HepG2 (cell line): ENCODE measurements around the gene NGB. TPM values are rescaled to one million over a fixed set of nuclear protein-coding genes. Genes with fewer than 3 reads are reported as not detected.

Source experiments
- ATAC-seq: fragments of 200-7000 bp; cut with Tn5 transposase; 3 replicates; pipeline ENCODE4 v1.9.1; 2020; ENCODE audit warnings: mild to moderate bottlenecking, moderate library complexity
- BruUV-seq: library from RNA; stranded (reverse); fragments of 400-500 nt; replicated peaks from 2 replicates; lab custom pipeline; 2021; lab: Mats Ljungman, UMichigan
- CTCF ChIA-PET: fragments of 300-600 bp; formaldehyde crosslinking; extraction: SDS; loops from one replicate; lab custom pipeline; 2021; ENCODE audit warnings: low total read pairs, inconsistent platforms, low intra/inter-chr PET ratio; lab: Yijun Ruan, JAX
- POLR2A ChIA-PET: fragments of 350-600 bp; sonication (Branson Sonifier 250); formaldehyde crosslinking; loops from one replicate; lab custom pipeline; 2020; ENCODE audit warnings: antibody characterized with exemption, inconsistent platforms; lab: Yijun Ruan, JAX
- DNase-seq: peaks from one replicate; pipeline ENCODE4 v3.0.0-alpha.2; 2015; ENCODE audit warnings: low spot score
- FAIRE-seq: peaks from 3 replicates; lab custom pipeline; 2011; peaks lifted over from hg19 to GRCh38; lab: Jason Lieb, UNC
- H2AFZ ChIP-seq: one replicate; pipeline ENCODE4 v1.6.1; 2011; ENCODE audit warnings: low read length, inconsistent platforms
- H3K27ac ChIP-seq: fragments of 300-600 bp; 3 replicates; pipeline ENCODE4 v1.8.0; 2011; ENCODE audit warnings: mixed run types, mild to moderate bottlenecking, mixed read lengths, low read length, inconsistent platforms; ENCODE audit not compliant: insufficient read depth; ENCODE audit errors: extremely low read length
- H3K27me3 ChIP-seq, 2 experiments: fragments of 200-600 bp in 1 of 2; 2 replicates in 1 of 2; 3 replicates in 1 of 2; pipeline versions ENCODE4 v1.6.0 to v1.8.0; 2011; ENCODE audit warnings: low read length in 2 of 2, mild to moderate bottlenecking in 2 of 2, moderate library complexity in 2 of 2, inconsistent platforms in 1 of 2; ENCODE audit not compliant: insufficient read depth in 2 of 2, control insufficient read depth in 1 of 2
- H3K36me3 ChIP-seq, 2 experiments: fragments of 200-600 bp in 1 of 2; replicated peaks in 1 of 2; 2 replicates in 1 of 2; 3 replicates in 1 of 2; pipeline versions ENCODE4 v1.5.1 to v1.8.0; 2011; ENCODE audit warnings: low read length in 2 of 2, inconsistent platforms in 1 of 2; ENCODE audit not compliant: insufficient read depth in 2 of 2, control insufficient read depth in 1 of 2
- H3K4me1 ChIP-seq: 2 replicates; pipeline ENCODE4 v1.5.1; 2012; ENCODE audit warnings: low read length, inconsistent platforms; ENCODE audit not compliant: insufficient read depth
- H3K4me2 ChIP-seq: 2 replicates; pipeline ENCODE4 v1.6.0; 2011; ENCODE audit warnings: low read depth, low read length, inconsistent platforms
- H3K4me3 ChIP-seq, 3 experiments: fragments of 200-600 bp in 1 of 3; sonication (generic), shearing (Covaris generic) in 1 of 3; replicated peaks in 1 of 3; 2 replicates each; pipeline ENCODE4 v1.5.1; 2011 to 2016; ENCODE audit warnings: low read length in 3 of 3, inconsistent platforms in 2 of 3, low read depth in 2 of 3, mild to moderate bottlenecking in 2 of 3, control low read depth in 1 of 3, mixed read lengths in 1 of 3; ENCODE audit not compliant: insufficient read depth in 1 of 3
- H3K79me2 ChIP-seq: one replicate; pipeline ENCODE4 v1.6.1; 2011; ENCODE audit warnings: low read length, inconsistent platforms; ENCODE audit not compliant: insufficient read depth
- H3K9ac ChIP-seq: 2 replicates; pipeline ENCODE4 v1.6.0; 2011; ENCODE audit warnings: mild to moderate bottlenecking, low read depth, low read length, inconsistent platforms; ENCODE audit not compliant: insufficient read depth
- H3K9me3 ChIP-seq: 2 replicates; pipeline ENCODE4 v1.5.1; 2012; ENCODE audit warnings: mild to moderate bottlenecking, low read length
- H4K20me1 ChIP-seq: 2 replicates; pipeline ENCODE4 v1.6.0; 2011; ENCODE audit warnings: inconsistent platforms, mild to moderate bottlenecking, low read length, moderate library complexity; ENCODE audit not compliant: insufficient read depth
- AGO2 ChIP-seq: fragments of 200-400 bp; formaldehyde crosslinking; optimal IDR thresholded peaks from 2 replicates; pipeline ENCODE3; 2017; ENCODE audit warnings: mild to moderate bottlenecking, low read depth, low read length, moderate library complexity
- CREB1 ChIP-seq, 2 experiments: fragments of 450-650 bp in 1 of 2; IDR thresholded peaks; 2 replicates each; pipeline ENCODE4 v1.6.1; 2016 to 2017; ENCODE audit warnings: control low read depth in 1 of 2, mild to moderate bottlenecking in 1 of 2, missing compliant biosample characterization in 1 of 2, missing genetic modification characterization in 1 of 2
- FOXA1 ChIP-seq, 2 experiments: fragments of 450-650 bp in 1 of 2; sonication (generic) in 1 of 2; formaldehyde crosslinking in 1 of 2; IDR thresholded peaks; 2 replicates each; pipeline versions ENCODE4 v1.4.0 to v1.6.1; 2016 to 2020; ENCODE audit warnings: missing genetic modification reagents in 1 of 2
- FOXP1 ChIP-seq, 2 experiments: fragments of 450-650 bp in 1 of 2; IDR thresholded peaks; 2 replicates each; pipeline ENCODE4 v1.6.1; 2017 to 2018; ENCODE audit warnings: antibody characterized with exemption in 1 of 2
- JUN ChIP-seq: sonication (generic); formaldehyde crosslinking; IDR thresholded peaks from 2 replicates; pipeline ENCODE4 v1.4.0; 2020; ENCODE audit warnings: mild to moderate bottlenecking, missing genetic modification reagents
- RARA ChIP-seq: IDR thresholded peaks from 2 replicates; pipeline ENCODE4 v1.6.1; 2016; ENCODE audit warnings: missing genetic modification reagents, missing compliant biosample characterization
- RBM39 ChIP-seq: fragments of 200-400 bp; formaldehyde crosslinking; IDR thresholded peaks from one replicate; pipeline ENCODE4 v1.6.1; 2018; ENCODE audit warnings: antibody characterized with exemption, mild to moderate bottlenecking, low read depth, low read length; ENCODE audit not compliant: poor library complexity, severe bottlenecking
- ZBTB21 ChIP-seq: sonication (generic); formaldehyde crosslinking; IDR thresholded peaks from 2 replicates; pipeline ENCODE4 v1.4.0; 2020; ENCODE audit warnings: missing genetic modification reagents
- WGBS: methylation state at CpG from one replicate; pipeline ENCODE4 v1.1.6; 2017; ENCODE audit warnings: low lambda C conversion rate; 5-methylcytosine and 5-hydroxymethylcytosine counted together
- in situ Hi-C: cut with HindIII; loops from 2 replicates; pipeline ENCODE4 v1.10.0; 2017; ENCODE audit warnings: low pct_unique_long_range_greater_than_20kb; ENCODE audit not compliant: extremely low pct_ligation_motif_present
- intact Hi-C: fragments of 100-400 bp; cut with micrococcal nuclease; formaldehyde crosslinking; loops from one replicate; pipeline ENCODE4 v1.10.0; 2022; ENCODE audit not compliant: unreplicated experiment
- polyA plus RNA-seq, 8 experiments: library from polyadenylated mRNA; depleted of rRNA in 3 of 8; stranded (reverse) in 7 of 8; unstranded in 1 of 8; fragments of >200 nt; fragmentation: Illumina TruSeq in 4 of 8; extraction: Trizol in 4 of 8; gene quantifications; 2 replicates each; pipeline versions ENCODE4 v1.2.1 to v1.2.3, GENCODE V29; 2011 to 2016; ENCODE audit warnings: low read depth in 4 of 8, missing spikeins in 1 of 8, mixed read lengths in 1 of 8; ENCODE audit not compliant: insufficient read depth in 1 of 8
- total RNA-seq, 5 experiments: library from RNA; depleted of rRNA; stranded (reverse); fragments of >200 nt; fragmentation: Illumina TruSeq; extraction: Trizol; gene quantifications; 2 replicates each; pipeline ENCODE4 v1.2.3, GENCODE V29; 2016; ENCODE audit warnings: low read depth in 1 of 5
- TF ChIP-seq, protein P1 (sequence below): sonication (generic); formaldehyde crosslinking; IDR thresholded peaks from 2 replicates; pipeline ENCODE4 v1.9.0; 2021; ENCODE audit warnings: missing genetic modification reagents, borderline replicate concordance
- TF ChIP-seq, protein P2 (sequence below): sonication (generic); formaldehyde crosslinking; IDR thresholded peaks from 2 replicates; pipeline ENCODE4 v1.5.1; 2020; ENCODE audit warnings: missing genetic modification reagents, mild to moderate bottlenecking, borderline replicate concordance

Gene NGB
- total and polyA plus RNA-seq, 2 of the 13 experiments (the other 11 are each of a cell fraction or from before 2014, with no cell fraction given), result 0.04 TPM; not detected in 1

GRCh38 chr14:77303417-77304156, 32.6 kb upstream of the NGB start:
- ATAC-seq (peak; percentile 74), FAIRE-seq (peak; percentile 39), DNase-seq (peak; percentile 89)
- ChIA-PET CTCF (interaction anchor here (4.3 kb wide), 1 partner anchor 12 kb away, joined by 54 read pairs; no protein-coding TSS in a partner anchor), POLR2A (interaction anchor here (0.7 to 5.3 kb wide), 5 partner anchors 11 to 156 kb away, joined by 3 to 70 read pairs (median 3); partner anchors contain the start of genes GSTZ1 and POMT2)
- Histone ChIP-seq H3K27ac (peak overlapping the region; percentile 66), H3K27me3 (no peaks in the 10 kb centered on the region), H2AFZ (no peak overlapping the region), H3K79me2 (no peaks in the 10 kb centered on the region), H3K4me2 (peak overlapping the region; percentile 36), H3K4me1 (peaks cover 56% of the 10 kb centered on the region), H3K36me3 (peaks cover 14 to 27% of the 10 kb centered on the region in 2 experiments), H4K20me1 (no peaks in the 10 kb centered on the region), H3K9ac (peak overlapping the region; percentile 55; the same call in 1 of the 2 replicates), H3K4me3 (no peak overlapping the region), H3K9me3 (no peaks in the 10 kb centered on the region)
- 48% methylated on average over 4 of the region's 4 CpGs for WGBS
- no TSS peak for BruUV-seq
- intact Hi-C loops, result loop anchor here (1.0 kb wide), 1 partner anchor 17 kb away; the partner anchor contains the start of gene POMT2
- in situ Hi-C loops, result loop anchor here (10.0 kb wide), 2 partner anchors 111 to 241 kb away; no protein-coding TSS in a partner anchor
- TF ChIP-seq AGO2, result no peak
- TF ChIP-seq FOXP1 (IDR thresholded peaks at IDR 0.05), result no peak
- peak; percentile 90 for TF ChIP-seq FOXP1 (CRISPR knock-in tag; IDR thresholded peaks at IDR 0.05)
- TF ChIP-seq RBM39, result no peak
- peak; percentile 86; the same call in 1 of the 2 replicates for TF ChIP-seq JUN (CRISPR knock-in tag)
- TF ChIP-seq, protein P1, sequence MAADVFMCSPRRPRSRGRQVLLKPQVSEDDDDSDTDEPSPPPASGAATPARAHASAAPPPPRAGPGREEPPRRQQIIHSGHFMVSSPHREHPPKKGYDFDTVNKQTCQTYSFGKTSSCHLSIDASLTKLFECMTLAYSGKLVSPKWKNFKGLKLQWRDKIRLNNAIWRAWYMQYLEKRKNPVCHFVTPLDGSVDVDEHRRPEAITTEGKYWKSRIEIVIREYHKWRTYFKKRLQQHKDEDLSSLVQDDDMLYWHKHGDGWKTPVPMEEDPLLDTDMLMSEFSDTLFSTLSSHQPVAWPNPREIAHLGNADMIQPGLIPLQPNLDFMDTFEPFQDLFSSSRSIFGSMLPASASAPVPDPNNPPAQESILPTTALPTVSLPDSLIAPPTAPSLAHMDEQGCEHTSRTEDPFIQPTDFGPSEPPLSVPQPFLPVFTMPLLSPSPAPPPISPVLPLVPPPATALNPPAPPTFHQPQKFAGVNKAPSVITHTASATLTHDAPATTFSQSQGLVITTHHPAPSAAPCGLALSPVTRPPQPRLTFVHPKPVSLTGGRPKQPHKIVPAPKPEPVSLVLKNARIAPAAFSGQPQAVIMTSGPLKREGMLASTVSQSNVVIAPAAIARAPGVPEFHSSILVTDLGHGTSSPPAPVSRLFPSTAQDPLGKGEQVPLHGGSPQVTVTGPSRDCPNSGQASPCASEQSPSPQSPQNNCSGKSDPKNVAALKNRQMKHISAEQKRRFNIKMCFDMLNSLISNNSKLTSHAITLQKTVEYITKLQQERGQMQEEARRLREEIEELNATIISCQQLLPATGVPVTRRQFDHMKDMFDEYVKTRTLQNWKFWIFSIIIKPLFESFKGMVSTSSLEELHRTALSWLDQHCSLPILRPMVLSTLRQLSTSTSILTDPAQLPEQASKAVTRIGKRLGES, result no peak
- peak; percentile 57; the same call in 1 of the 2 replicates for TF ChIP-seq CREB1 (IDR thresholded peaks at IDR 0.05)
- TF ChIP-seq CREB1 (CRISPR knock-in tag; IDR thresholded peaks at IDR 0.05), result no peak
- TF ChIP-seq ZBTB21, result no peak
- peak; percentile 50; the same call in 1 of the 2 replicates for TF ChIP-seq RARA
- TF ChIP-seq FOXA1 (IDR thresholded peaks at IDR 0.05), result no peak
- TF ChIP-seq FOXA1 (CRISPR knock-in tag; IDR thresholded peaks at IDR 0.05), result peak; percentile 61
- TF ChIP-seq, protein P2, sequence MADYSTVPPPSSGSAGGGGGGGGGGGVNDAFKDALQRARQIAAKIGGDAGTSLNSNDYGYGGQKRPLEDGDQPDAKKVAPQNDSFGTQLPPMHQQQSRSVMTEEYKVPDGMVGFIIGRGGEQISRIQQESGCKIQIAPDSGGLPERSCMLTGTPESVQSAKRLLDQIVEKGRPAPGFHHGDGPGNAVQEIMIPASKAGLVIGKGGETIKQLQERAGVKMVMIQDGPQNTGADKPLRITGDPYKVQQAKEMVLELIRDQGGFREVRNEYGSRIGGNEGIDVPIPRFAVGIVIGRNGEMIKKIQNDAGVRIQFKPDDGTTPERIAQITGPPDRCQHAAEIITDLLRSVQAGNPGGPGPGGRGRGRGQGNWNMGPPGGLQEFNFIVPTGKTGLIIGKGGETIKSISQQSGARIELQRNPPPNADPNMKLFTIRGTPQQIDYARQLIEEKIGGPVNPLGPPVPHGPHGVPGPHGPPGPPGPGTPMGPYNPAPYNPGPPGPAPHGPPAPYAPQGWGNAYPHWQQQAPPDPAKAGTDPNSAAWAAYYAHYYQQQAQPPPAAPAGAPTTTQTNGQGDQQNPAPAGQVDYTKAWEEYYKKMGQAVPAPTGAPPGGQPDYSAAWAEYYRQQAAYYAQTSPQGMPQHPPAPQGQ, result no peak
